WERI-Rb-1 (cell line): ENCODE measurements around the gene ANKRD23.

Experiments
- DNase-seq: peaks from one replicate; pipeline ENCODE4 v3.0.0-alpha.2; 2020
- H3K27ac ChIP-seq: fragments of 250-450 bp; sonication (Bioruptor Pico); 2 replicates; pipeline ENCODE4 v1.5.1; 2020; ENCODE audit warnings: mild to moderate bottlenecking, moderate library complexity
- H3K27me3 ChIP-seq: fragments of 250-450 bp; sonication (Bioruptor Pico); 2 replicates; pipeline ENCODE4 v1.5.1; 2021; ENCODE audit warnings: mild to moderate bottlenecking, low read depth, moderate library complexity; ENCODE audit not compliant: insufficient read depth, severe bottlenecking
- H3K36me3 ChIP-seq: fragments of 250-450 bp; sonication (Bioruptor Pico); 2 replicates; pipeline ENCODE4 v1.5.1; 2020; ENCODE audit warnings: mild to moderate bottlenecking, moderate library complexity
- H3K4me3 ChIP-seq: 2 replicates; pipeline ENCODE4 v1.5.1; 2011; ENCODE audit warnings: low read depth, mild to moderate bottlenecking, control low read depth, low read length
- H3K9me3 ChIP-seq: fragments of 250-450 bp; sonication (Bioruptor Pico); 2 replicates; pipeline ENCODE4 v1.5.1; 2021; ENCODE audit warnings: mild to moderate bottlenecking, moderate library complexity; ENCODE audit not compliant: severe bottlenecking
- TF ChIP-seq, protein P1 (sequence below): IDR thresholded peaks from 2 replicates; pipeline ENCODE4 v1.5.1; 2011; ENCODE audit warnings: low read depth, mild to moderate bottlenecking, control low read depth, inconsistent platforms, low read length

The ANKRD23 gene

DNA sequence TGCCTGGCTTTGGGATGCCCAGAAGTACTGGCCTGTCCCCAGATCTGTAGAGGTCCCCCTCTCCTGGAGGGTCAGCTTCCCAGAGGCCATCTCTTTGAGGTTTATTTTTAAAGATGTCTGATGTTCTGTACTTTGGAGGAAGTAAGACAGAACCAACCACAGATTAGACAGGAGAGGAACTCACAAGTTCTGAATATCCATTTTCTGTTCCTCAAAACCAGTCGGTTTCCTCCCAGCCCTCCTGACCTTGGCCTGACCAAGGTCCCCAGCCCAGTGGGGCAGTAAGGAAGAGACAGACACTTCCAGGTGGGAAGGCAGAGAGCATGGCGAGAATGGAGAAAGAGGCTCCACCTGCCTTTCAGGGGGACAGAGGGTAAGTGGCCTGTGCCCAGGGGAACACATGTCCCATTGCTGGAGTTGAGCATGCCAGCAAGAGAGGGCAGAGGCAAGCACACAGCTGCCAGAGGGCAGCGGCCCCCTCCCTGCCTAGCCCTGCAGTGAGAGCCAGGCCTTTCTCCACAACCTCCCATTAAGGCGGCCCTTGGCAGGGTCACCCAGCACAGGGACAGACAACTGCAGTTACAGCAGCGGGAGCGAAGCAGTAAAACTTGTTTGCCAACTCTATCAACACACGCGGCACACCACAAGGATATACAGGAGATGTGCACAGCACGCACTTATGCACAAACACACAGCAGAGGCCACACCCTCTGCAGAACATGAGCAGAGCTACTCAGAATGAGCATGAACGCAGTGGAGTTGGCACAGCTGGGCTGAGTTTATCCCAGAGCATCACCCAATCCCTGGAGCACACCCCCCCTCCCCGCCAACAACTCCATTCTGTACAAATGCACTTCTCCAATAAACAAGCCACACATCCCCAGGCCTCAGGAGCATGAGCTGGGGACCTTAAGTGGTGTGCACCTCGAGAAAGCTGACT, 44.5 kb upstream of the ANKRD23 start:
- no peaks in the 10 kb centered on the region for H3K36me3 ChIP-seq
- no peaks in the 10 kb centered on the region for H3K9me3 ChIP-seq
- TF ChIP-seq, protein P1, sequence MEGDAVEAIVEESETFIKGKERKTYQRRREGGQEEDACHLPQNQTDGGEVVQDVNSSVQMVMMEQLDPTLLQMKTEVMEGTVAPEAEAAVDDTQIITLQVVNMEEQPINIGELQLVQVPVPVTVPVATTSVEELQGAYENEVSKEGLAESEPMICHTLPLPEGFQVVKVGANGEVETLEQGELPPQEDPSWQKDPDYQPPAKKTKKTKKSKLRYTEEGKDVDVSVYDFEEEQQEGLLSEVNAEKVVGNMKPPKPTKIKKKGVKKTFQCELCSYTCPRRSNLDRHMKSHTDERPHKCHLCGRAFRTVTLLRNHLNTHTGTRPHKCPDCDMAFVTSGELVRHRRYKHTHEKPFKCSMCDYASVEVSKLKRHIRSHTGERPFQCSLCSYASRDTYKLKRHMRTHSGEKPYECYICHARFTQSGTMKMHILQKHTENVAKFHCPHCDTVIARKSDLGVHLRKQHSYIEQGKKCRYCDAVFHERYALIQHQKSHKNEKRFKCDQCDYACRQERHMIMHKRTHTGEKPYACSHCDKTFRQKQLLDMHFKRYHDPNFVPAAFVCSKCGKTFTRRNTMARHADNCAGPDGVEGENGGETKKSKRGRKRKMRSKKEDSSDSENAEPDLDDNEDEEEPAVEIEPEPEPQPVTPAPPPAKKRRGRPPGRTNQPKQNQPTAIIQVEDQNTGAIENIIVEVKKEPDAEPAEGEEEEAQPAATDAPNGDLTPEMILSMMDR = no peak
- no peak for DNase-seq
- no peak overlapping the region for H3K27ac ChIP-seq
- H3K27me3 ChIP-seq = no peaks in the 10 kb centered on the region
- no peak overlapping the region for H3K4me3 ChIP-seq

DNA sequence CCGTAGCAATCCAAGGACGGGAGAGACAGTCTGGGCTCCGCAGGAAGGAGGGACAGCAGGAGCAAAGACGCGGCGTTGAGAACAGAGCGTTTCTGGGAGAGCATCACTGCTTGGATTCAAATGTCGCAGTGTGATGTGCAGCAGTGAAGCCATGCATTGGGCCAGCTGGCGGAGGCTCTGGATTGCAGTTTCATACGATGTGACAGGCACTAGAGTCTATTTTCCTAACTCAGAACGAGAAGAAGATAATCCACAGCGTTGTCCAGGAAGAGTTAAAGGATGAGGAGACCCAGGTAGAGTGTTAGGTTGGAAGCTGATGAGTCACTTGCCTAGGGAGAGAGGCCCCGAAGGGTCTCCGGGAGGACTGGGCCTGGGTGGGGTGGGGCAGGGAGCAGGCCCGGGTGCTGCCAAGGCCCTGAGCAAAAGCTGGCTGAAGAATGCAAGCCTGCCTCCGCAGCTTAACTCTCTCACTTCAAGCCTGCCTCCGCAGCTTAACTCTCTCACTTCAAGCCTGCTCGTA, 43.7 kb upstream of the ANKRD23 start:
- H3K36me3 ChIP-seq = no peaks in the 10 kb centered on the region
- H3K9me3 ChIP-seq = no peaks in the 10 kb centered on the region
- no peaks in the 10 kb centered on the region for H3K27me3 ChIP-seq
- no peak overlapping the region for H3K4me3 ChIP-seq
- DNase-seq = no peak
- TF ChIP-seq, protein P1 = no peak
- no peak overlapping the region for H3K27ac ChIP-seq

GRCh38 chr2:96885432-96886347, 41.9 kb upstream of the ANKRD23 start:
- DNase-seq = no peak
- Histone ChIP-seq H3K27me3 (no peaks in the 10 kb centered on the region), H3K9me3 (no peaks in the 10 kb centered on the region), H3K4me3 (no peak overlapping the region), H3K36me3 (no peaks in the 10 kb centered on the region), H3K27ac (no peak overlapping the region)
- TF ChIP-seq, protein P1 = no peak

- Histone ChIP-seq H3K27ac (no peak overlapping the region), H3K27me3 (no peaks in the 10 kb centered on the region), H3K4me3 (no peak overlapping the region), H3K36me3 (no peaks in the 10 kb centered on the region), H3K9me3 (no peaks in the 10 kb centered on the region)
- DNase-seq = no peak
- TF ChIP-seq, protein P1 = no peak
Observed at GRCh38 chr2:96884299-96885094, 40.7 kb upstream of the ANKRD23 start.

DNA sequence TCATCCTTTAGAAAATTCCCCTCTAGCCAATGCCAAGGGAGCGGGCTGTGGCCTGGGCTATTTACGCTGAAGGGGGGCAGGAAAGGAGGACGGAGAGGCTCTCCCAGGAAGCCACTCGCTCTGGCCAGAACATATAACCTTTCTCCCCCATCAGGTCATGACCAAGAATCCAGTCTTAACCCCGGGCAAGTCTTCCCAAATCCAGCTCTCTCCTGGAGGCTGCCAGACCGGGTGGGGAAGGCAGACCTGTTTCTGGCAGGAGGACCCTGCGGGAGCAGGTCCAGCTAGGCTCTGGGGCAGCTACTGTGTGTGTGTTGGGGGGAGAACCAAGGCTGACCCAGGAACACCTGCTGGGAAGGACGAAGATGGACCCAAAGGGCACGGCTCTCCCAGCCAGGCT, 39.5 kb upstream of the ANKRD23 start:
- Histone ChIP-seq H3K27me3 (no peaks in the 10 kb centered on the region), H3K36me3 (no peaks in the 10 kb centered on the region), H3K9me3 (no peaks in the 10 kb centered on the region), H3K4me3 (no peak overlapping the region), H3K27ac (no peak overlapping the region)
- no peak for DNase-seq
- TF ChIP-seq, protein P1 = no peak
